HG03432 (cell line): Measurements from ENCODE around the gene PYGB.

Experiments
- ATAC-seq: cut with Tn5 transposase; IDR thresholded peaks from one replicate; pipeline ENCODE4 v1.9.1; 2021; ENCODE audit warnings: mild to moderate bottlenecking, moderate library complexity; ENCODE audit not compliant: unreplicated experiment

The PYGB gene

GRCh38 chr20:25215521-25215920, 32.4 kb upstream of the PYGB start:
- ATAC-seq = no peak

DNA sequence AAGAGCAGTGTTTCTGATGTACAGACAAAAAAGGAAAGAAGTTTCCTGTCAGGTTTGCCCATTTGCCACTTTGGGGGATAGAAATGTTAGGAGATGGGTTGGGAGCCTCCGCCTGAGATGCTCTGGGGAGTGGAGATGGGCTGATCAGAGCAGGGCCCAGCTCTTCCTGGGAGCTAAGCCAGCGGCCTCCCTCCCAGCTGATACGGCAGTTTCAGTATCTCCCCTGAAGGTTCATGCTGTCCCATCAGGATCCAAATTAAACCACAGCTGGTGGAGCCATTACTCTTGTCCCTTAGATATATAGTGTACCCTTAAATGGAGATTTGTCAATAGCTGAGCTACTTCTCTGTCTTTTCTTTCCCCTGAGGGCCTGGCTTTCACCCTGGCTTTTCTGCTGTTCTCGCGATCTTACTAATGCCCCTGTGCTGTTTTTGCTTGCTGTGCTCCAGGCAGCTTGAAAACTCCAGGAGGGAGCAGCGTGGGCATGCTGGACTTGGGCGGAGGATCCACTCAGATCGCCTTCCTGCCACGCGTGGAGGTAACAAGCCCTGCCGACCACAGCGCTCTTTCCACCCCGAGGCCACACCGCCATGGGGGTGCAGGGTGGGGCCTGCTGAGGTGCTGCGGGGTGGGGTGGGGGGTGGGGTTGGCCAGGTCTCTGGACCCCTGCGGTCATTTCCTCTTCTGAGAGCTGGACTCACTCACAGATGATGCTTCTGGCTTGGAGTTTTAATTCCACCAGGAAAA, 31.5 kb upstream of the PYGB start:
- ATAC-seq = no peak

GRCh38 chr20:25217161-25218108, 30.4 kb upstream of the PYGB start:
- ATAC-seq = no peak

DNA sequence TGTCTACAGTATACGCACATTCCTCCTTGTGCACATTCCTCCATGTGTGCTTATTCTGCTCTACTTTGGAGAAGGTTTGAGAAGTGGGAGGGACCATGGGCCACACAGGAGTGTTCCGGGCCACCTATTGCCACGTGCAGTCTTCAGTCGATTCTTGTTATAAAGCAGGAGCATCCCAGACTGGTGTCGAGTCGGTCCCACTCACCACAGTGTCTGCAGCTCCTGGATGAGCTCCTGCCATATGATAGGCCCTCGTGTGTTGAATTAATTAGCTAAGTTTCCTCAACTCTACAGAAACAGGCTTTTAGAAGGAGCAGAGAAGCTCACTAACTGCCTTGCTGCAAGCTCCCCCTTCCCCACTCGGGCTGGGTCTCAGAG, 29.8 kb upstream of the PYGB start:
- ATAC-seq = no peak

DNA sequence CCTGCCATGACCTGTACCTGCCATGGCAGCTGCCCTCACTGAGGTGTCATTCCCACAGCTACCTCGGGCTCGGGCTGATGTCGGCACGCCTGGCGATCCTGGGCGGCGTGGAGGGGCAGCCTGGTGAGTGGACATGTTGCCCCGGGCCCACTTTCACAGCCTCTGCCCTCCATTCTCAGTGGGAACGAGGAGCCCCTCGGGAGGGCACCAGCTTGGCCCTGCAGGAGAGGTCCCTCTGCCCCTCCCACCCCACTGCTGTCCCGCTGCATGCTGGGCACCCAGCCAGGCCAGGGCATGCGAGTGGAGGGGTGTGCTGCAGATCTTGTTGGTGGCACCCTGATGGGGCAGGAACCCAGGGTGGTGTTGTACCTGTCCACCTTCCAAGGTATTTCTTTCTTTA, 29.4 kb upstream of the PYGB start:
- no peak for ATAC-seq

- ATAC-seq = no peak
Observed at GRCh38 chr20:25219365-25219764, 28.5 kb upstream of the PYGB start.

- ATAC-seq = no peak
Observed at GRCh38 chr20:25220021-25220730, 27.7 kb upstream of the PYGB start.

DNA sequence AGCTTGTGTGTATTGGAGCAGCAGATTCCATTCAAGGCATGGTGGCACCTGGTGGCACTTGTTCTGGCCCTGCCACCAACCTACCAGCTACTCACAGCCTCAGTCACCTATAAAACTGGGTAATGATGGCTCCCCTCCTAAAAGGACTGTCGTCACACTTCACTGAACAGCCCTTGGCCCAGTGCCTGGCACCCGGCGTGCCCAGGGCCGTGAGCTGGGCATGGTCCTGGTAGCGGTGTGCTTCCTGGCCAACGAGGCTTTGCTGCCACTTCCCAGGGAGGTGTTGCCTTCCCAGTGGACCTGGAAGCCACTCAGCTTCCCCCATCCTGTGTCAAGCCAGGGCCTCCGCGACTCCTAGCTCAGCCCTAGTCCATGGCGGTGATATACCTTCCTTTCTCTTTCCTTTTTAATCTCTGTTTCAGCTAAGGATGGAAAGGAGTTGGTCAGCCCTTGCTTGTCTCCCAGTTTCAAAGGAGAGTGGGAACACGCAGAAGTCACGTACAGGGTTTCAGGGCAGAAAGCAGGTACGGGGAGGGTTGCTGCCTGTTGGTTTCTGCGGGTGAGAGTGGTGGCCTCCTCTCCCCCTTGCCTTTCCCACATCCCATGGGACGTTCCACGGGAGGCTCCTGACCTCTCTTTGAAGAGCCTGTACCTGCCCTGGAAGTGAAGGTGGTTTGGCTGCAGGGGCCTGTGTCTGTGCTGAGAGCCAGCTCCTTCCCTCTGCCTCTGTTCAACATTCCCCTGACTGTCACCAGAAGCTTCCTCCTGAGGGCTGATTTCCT, 26.9 kb upstream of the PYGB start:
- ATAC-seq = no peak

- no peak for ATAC-seq
Observed at GRCh38 chr20:25221592-25222460, 26.1 kb upstream of the PYGB start.

GRCh38 chr20:25222461-25223178, 25.3 kb upstream of the PYGB start:
- ATAC-seq = no peak

DNA sequence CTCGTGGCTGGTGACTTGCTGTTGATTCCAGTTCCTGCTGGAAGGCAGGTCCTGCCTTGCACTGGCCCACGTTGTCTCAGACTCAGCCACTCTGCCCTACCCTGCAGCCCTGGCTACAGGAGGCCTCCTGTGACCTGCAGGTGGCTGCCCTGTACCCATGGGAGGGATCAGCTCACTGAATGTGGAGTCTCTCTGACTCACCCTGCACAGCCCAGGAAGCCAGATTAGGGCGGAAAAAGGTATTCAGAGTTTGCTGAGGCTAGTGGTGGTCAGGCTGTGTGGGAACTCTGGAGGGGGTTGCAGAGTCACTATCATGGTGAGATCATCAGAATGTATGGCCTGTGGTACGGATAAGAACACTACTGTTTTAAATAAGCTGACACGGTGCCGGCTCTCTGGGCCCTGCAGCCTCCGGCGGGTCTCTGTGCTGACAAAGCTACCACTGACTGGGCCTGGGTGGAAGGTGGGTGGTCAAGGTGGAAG, 24.7 kb upstream of the PYGB start:
- ATAC-seq = no peak

DNA sequence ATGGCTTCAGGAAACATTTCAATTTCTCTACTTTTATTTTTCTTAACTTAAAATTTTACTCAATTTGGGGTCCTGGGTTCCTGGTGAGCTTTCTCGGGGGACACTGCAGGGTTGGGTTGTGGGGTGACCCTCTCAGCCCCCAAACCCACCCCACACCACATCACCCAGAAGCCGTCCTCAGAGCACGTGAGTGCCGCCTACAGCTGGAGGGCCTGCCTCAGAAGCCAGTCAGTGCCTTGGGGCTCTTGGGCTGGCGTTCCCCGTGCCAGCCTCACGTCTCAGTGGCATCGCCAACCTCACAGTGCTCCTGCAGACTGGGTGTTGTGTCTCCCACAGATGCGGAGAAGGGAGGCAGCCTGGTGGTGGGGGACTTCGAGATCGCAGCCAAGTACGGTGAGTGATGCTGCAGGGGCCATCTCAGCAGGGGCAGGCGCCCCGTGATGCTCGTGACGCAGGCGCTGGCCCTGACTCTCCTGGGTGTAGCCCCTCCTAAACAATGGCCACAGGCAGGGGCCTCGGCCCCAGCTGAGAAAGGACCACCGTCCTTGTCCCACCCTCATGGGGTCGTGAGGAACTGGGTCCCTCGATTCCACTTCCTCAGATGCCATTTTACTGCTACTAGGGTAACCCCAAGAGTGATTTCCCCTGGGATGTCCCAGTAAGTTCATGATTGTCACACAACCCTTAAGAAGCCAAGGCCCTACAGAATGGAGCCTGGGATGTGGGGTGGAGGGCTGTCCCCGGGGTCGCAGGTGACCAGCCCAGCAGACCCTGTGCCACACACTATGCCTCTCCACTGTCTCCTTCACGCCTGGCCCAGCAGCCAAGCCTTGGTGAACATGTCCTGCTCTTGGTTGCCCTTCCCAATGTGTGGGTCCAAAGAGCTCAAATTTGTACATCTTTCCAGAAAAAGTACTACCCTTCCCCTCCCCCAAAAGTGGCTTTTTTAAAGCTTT, 23.8 kb upstream of the PYGB start:
- no peak for ATAC-seq

DNA sequence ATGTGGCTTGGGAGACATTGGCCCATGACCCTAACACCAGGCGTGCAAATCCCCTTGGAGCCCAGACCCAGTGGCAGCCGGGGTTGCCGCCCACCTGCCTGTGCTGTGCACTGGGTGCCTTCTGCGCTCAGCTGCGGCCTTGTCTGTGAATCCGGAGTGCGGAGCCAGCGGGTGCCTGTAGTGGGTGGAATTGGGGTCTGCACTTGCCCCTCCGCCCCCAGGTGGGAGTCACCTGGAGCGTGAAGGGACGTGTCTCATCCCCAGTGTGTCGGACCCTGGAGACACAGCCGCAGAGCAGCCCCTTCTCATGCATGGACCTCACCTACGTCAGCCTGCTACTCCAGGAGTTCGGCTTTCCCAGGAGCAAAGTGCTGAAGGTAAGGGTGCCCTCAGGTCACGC, 22.9 kb upstream of the PYGB start:
- ATAC-seq = no peak

- no peak for ATAC-seq
Observed at GRCh38 chr20:25225642-25226432, 22.0 kb upstream of the PYGB start.

- no peak for ATAC-seq
Observed at GRCh38 chr20:25226433-25227316, 21.2 kb upstream of the PYGB start.

DNA sequence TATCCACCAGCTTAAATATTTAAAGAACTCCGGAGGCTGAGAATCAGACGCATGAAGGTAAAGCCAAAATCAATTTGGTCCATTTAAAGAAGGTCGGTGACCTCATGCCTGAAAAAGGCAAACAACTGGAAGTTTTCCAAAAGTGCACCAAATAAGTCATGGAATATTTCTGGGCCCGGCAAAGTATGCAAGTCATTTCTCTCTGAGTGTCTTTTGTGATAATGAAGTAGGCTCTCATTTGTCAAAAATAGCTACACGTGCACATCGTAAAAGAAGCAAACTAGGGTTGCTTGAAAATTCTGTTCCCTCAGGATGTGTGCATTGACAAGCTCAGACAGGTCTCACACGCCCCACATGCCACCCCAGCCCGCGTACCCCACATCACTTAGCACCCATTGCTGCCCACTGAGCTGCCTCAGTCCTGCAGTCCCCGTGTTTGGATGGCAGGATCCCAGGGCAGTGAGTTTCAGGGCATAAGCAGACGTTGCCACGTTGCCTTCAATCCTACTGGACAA, 20.5 kb upstream of the PYGB start:
- no peak for ATAC-seq
